DND-41 (cell line): Measurements from ENCODE around the gene SART1.

Experiments used
- EZH2 ChIP-seq: IDR thresholded peaks from 3 replicates; pipeline ENCODE4 v1.6.1; 2012; ENCODE audit warnings: borderline replicate concordance, low read depth, mild to moderate bottlenecking, moderate library complexity, low read length, inconsistent platforms; ENCODE audit not compliant: severe bottlenecking
- TF ChIP-seq, protein P1 (sequence below): IDR thresholded peaks from 2 replicates; pipeline ENCODE4 v1.5.1; 2012; ENCODE audit warnings: borderline replicate concordance, low read length, moderate library complexity, mild to moderate bottlenecking; ENCODE audit not compliant: poor library complexity, severe bottlenecking; ENCODE audit errors: extremely low read depth

- TF ChIP-seq, protein P1, sequence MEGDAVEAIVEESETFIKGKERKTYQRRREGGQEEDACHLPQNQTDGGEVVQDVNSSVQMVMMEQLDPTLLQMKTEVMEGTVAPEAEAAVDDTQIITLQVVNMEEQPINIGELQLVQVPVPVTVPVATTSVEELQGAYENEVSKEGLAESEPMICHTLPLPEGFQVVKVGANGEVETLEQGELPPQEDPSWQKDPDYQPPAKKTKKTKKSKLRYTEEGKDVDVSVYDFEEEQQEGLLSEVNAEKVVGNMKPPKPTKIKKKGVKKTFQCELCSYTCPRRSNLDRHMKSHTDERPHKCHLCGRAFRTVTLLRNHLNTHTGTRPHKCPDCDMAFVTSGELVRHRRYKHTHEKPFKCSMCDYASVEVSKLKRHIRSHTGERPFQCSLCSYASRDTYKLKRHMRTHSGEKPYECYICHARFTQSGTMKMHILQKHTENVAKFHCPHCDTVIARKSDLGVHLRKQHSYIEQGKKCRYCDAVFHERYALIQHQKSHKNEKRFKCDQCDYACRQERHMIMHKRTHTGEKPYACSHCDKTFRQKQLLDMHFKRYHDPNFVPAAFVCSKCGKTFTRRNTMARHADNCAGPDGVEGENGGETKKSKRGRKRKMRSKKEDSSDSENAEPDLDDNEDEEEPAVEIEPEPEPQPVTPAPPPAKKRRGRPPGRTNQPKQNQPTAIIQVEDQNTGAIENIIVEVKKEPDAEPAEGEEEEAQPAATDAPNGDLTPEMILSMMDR, result no peak
- TF ChIP-seq EZH2, result no peak
Observed at GRCh38 chr11:66003291-66003690, 41.8 kb downstream of the SART1 start.
